ENCODE data around the gene MADCAM1.

MADCAM1 gene

DNA sequence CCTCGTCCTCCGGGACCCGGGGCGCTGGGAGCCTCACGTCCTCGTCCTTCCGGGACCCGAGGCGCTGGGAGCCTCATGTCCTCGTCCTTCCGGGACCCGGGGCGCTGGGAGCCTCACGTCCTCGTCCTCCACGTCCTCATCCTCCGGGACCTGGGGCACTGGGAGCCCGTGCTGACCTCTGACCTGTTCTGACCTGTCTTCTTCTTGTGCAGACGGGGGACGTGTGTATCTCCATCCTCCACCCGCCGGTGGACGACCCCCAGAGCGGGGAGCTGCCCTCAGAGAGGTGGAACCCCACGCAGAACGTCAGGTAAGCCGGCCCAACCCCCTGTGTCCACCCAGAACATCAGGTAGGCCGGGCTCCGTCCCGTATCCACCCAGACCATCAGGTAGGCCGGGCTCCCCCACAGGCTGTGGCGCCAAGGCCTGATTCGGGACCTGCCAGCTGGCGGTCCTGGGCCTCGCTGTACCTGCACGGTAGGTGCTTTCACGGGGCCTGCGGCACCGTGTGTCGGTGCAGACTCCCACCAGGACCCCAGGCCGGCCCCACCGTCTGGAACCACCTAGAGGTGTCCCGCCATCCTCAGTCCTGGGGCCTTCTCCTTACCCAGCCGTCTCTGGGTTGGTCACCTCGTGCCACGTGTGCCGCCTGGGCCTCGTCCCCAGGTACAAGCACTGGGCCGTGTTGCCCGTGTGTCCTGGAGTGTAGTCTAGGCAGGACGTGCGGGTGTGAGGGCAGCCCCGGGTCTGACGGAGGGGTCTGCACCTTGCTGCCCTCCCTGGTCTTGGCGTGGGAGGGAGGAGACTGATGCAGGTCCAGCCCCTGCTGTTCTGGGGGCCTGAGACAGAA is 40.0 kb downstream of the MADCAM1 start:
- no peak for FAIRE-seq
- TF ChIP-seq PAX5 (IDR thresholded peaks at IDR 0.05; ENCODE audit: insufficient read depth, low read length, severe bottlenecking), result no peak

DNA sequence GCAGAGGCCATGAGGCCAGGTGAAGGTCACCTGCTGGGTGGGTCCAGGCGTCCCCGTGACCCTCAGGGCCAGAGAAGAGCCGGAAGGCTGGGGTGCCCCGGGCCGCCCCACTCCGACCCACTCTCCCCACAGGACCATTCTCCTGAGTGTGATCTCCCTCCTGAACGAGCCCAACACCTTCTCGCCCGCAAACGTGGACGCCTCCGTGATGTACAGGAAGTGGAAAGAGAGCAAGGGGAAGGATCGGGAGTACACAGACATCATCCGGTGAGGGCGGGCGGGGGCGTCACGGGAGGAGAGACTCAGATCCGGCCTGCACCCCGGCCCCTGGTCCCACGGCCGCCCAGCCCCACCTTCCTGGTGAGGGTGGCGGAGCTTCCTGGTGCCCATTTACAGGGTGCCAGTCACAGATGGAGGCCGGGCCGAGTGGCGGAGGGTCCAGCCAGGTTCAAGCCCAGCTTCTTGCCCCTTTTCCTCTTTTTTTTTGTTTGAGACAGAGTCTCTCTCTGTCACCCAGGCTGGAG is 40.7 kb downstream of the MADCAM1 start:
- DNase-seq (ENCODE audit: insufficient read length, low spot score), result no peak
- no peak for TF ChIP-seq POLR2AphosphoS5 (IDR thresholded peaks at IDR 0.05; ENCODE audit: low read depth, low read length)
- no peak for TF ChIP-seq TAF1 (IDR thresholded peaks at IDR 0.05; ENCODE audit: low read depth, low read length)
- TF ChIP-seq PAX5 (IDR thresholded peaks at IDR 0.05; ENCODE audit: insufficient read depth, low read length, severe bottlenecking), result no peak
- no peak for TF ChIP-seq SPI1 (IDR thresholded peaks at IDR 0.05; ENCODE audit: low read depth, low read length)
- TF ChIP-seq POLR2A (IDR thresholded peaks at IDR 0.05; ENCODE audit: low read depth, low read length), result no peak
- no peak for TF ChIP-seq POU2F2 (IDR thresholded peaks at IDR 0.05; ENCODE audit: low read depth, low read length)
- FAIRE-seq, result no peak

More for the DNA sequence above, 40.0 kb downstream of the MADCAM1 start:
- no peak for DNase-seq (ENCODE audit: insufficient read length, low spot score)

DNA sequence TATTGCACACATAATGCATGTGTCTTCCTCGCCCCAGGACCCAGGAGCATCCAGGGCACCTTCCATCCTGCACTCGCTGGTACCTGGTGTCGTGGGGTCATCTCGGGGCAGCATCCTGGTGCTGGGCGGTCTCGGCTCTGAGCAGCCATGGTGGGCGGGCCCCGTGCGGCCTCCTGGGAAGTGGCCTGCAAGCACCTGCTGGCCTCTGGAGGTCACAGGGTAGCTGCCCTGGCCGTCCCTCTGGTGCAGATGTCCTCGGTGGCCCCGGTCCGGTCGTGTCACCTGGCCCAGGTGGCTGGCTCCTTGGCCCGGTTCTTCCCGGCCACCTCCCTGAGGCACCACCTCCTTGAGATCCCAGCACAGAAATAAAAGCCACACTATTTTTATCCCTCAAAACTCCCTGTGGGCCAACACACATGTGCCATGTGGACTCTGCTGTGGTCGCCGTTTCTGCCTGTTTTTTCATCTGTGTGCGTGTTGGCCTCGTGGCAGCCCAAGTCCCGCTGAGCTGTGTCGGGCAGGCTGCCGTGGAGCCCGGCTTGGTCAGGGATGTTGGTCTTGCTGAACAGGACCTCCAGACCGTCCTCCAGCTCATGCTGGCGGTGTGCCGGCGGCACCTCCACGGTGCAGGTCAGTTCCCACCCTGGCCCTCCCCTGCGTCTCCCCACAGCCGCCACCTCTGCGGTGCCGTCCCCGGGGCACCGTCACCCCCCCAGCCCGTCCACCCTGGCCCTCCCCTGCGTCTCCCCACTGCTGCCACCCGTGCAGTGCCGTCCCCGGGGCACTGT is 42.5 kb downstream of the MADCAM1 start:
- TF ChIP-seq POLR2A (IDR thresholded peaks at IDR 0.05; ENCODE audit: low read depth, low read length), result no peak
- no peak for TF ChIP-seq SPI1 (IDR thresholded peaks at IDR 0.05; ENCODE audit: low read depth, low read length)
- no peak for TF ChIP-seq POLR2AphosphoS5 (IDR thresholded peaks at IDR 0.05; ENCODE audit: low read depth, low read length)
- FAIRE-seq (no peak), DNase-seq (ENCODE audit: insufficient read length, low spot score) (no peak)

DNA sequence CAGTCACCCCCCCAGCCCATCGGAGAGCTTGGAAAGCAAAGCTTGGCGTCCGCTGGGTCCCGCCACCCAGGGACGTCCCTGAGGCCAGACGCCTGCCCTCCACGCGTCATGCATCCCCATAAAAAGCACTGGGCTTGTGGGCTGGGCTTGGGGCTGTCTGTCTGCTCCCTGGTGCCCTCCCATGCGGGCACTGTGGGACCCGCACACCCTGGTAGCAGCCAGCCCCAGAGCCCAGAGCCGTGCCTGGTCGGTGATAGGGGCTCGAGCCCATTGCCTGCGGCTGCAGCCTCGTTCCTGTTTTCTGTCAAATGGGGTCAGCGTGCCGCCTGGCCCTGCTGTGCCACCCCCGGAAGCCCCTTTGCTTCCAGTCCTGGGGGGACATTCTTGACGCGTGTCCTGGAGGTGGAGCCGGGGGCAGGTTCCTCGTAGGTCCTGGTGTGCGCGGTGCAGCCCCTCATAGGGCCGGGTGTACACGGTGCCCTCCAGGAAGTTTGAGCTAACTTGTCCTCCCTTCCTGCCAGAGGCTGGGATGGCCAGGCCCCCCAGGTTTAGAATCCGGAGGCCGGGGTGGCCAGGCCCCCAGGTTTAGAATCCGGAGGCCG is 43.2 kb downstream of the MADCAM1 start:
- FAIRE-seq, result no peak
- no peak for TF ChIP-seq SPI1 (IDR thresholded peaks at IDR 0.05; ENCODE audit: low read depth, low read length)
- no peak for TF ChIP-seq POLR2A (IDR thresholded peaks at IDR 0.05; ENCODE audit: low read depth, low read length)
- TF ChIP-seq POLR2AphosphoS5 (IDR thresholded peaks at IDR 0.05; ENCODE audit: low read depth, low read length), result no peak
- TF ChIP-seq TAF1 (IDR thresholded peaks at IDR 0.05; ENCODE audit: low read depth, low read length), result no peak
- no peak for TF ChIP-seq PAX5 (IDR thresholded peaks at IDR 0.05; ENCODE audit: insufficient read depth, low read length, severe bottlenecking)
- TF ChIP-seq POU2F2 (IDR thresholded peaks at IDR 0.05; ENCODE audit: low read depth, low read length), result no peak
- no peak for DNase-seq (ENCODE audit: insufficient read length, low spot score)

DNA sequence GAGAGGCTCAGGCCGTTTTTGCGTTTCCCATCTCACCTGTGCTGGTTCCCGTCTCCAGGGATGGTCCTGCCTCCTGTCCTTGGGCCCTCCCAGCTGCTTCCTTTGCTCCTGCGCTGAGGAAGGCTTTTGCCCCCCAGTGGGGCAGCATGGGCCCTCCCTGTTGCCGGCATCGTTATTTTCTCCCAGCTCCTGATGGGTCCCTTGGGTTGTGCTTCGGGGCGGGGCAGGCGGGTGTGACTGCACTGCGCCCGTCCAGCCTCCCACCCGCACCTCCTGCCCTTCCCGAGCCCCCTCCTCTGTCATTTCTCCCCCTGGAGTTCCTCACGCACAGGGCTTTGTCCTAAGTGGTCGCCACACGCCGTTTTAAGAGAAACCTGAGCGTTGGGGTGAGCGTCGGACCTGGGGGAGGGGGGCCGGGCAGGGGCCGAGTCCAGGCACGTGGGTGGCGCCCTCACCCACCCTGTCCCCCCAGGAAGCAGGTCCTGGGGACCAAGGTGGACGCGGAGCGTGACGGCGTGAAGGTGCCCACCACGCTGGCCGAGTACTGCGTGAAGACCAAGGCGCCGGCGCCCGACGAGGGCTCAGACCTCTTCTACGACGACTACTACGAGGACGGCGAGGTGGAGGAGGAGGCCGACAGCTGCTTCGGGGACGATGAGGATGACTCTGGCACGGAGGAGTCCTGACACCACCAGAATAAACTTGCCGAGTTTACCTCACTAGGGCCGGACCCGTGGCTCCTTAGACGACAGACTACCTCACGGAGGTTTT is 44.8 kb downstream of the MADCAM1 start:
- FAIRE-seq (no peak), DNase-seq (ENCODE audit: insufficient read length, low spot score) (no peak)
- TF ChIP-seq SPI1 (IDR thresholded peaks at IDR 0.05; ENCODE audit: low read depth, low read length), result no peak
- no peak for TF ChIP-seq POU2F2 (IDR thresholded peaks at IDR 0.05; ENCODE audit: low read depth, low read length)
- TF ChIP-seq POLR2AphosphoS5 (IDR thresholded peaks at IDR 0.05; ENCODE audit: low read depth, low read length), result no peak
- TF ChIP-seq TAF1 (IDR thresholded peaks at IDR 0.05; ENCODE audit: low read depth, low read length), result no peak
- no peak for TF ChIP-seq PAX5 (IDR thresholded peaks at IDR 0.05; ENCODE audit: insufficient read depth, low read length, severe bottlenecking)
- TF ChIP-seq POLR2A (IDR thresholded peaks at IDR 0.05; ENCODE audit: low read depth, low read length), result no peak

- DNase-seq (ENCODE audit: insufficient read length, low spot score), result no peak
- no peak for FAIRE-seq
These were observed 45.4 kb downstream of the MADCAM1 start for GRCh38 chr19:541699-542098.

DNA sequence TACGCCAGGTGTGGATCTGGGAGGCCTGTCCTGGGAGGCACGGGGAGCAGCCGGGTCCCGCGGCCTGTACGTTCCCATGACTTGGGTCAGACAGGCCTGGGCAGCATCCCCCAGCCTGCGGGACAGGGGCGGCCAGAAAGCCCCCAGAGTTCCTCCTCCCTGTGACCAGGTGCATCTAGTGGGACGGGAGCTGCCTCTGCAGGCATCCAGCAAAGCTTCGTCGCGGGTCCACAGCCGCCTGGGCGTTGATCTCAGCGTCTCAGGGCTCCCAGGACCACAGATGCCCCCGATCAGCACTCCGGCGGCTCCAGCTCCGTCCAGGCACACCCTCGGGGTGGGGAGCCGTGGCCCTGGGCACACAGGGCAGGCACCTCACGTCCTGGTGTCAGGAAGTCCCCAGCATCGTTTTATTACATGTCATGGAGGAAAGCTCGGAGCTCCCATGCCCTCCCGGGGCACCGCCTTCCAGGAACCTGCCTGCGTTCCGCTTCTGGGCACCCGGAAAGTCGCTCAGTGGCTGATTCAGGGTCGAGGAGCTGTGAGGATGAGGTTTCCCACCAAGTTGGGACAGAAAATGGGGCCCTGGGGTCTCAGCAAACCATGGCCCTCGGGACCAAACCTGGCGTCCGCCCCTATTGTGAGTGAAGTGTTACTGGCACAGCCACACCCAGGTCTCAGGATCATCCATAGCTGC is 46.0 kb downstream of the MADCAM1 start:
- TF ChIP-seq SPI1 (IDR thresholded peaks at IDR 0.05; ENCODE audit: low read depth, low read length) (no peak), POLR2A (IDR thresholded peaks at IDR 0.05; ENCODE audit: low read depth, low read length) (no peak), PAX5 (IDR thresholded peaks at IDR 0.05; ENCODE audit: insufficient read depth, low read length, severe bottlenecking) (no peak), POU2F2 (IDR thresholded peaks at IDR 0.05; ENCODE audit: low read depth, low read length) (no peak), POLR2AphosphoS5 (IDR thresholded peaks at IDR 0.05; ENCODE audit: low read depth, low read length) (no peak), TAF1 (IDR thresholded peaks at IDR 0.05; ENCODE audit: low read depth, low read length) (no peak)
- DNase-seq (ENCODE audit: insufficient read length, low spot score) (no peak), FAIRE-seq (no peak)

More at GRCh38 chr19:541699-542098, 45.4 kb downstream of the MADCAM1 start:
- no peak for TF ChIP-seq PAX5 (IDR thresholded peaks at IDR 0.05; ENCODE audit: insufficient read depth, low read length, severe bottlenecking)
- TF ChIP-seq POU2F2 (IDR thresholded peaks at IDR 0.05; ENCODE audit: low read depth, low read length), result no peak
- no peak for TF ChIP-seq POLR2A (IDR thresholded peaks at IDR 0.05; ENCODE audit: low read depth, low read length)
- no peak for TF ChIP-seq SPI1 (IDR thresholded peaks at IDR 0.05; ENCODE audit: low read depth, low read length)
- TF ChIP-seq TAF1 (IDR thresholded peaks at IDR 0.05; ENCODE audit: low read depth, low read length), result no peak
- no peak for TF ChIP-seq POLR2AphosphoS5 (IDR thresholded peaks at IDR 0.05; ENCODE audit: low read depth, low read length)

DNA sequence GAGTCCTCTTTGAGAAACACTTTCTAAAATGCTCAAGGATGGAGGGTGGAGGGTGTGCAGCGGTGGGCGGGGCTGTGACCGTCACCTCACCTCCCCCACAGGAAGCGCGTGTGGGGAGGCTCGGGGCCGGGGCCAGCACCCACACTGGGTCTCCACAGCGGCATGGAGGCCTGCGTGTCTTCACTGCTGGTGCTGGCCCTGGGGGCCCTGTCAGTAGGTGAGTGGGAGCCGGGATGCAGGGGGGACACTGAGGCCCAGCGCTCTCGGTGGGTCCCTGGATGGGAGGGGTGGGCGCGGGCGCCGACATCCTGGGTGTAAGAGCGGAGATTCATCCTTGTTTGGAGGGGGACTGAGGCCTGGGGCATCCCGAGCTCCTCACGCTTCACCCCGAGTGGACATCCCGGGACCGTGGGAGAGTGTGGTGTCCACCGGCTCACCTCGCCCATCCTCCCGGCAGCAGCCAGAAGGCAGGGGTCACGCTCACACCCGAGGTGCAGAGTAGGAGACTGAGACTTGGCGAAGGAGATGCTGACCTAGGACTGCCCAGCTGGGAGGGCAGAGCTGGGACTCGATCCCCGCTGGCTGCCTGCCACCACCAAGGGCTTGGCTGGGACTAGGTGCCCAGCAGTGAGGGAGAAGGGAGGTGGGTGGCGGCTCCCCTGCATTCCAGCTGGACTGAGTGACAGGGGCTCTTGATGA is 47.8 kb downstream of the MADCAM1 start, which contains the start of gene GZMM:
Gene GZMM (plus strand): TSS at position 144 of the 699 bp plus-strand sequence. CDS start 19 bp downstream, at position 163.
- TF ChIP-seq POLR2A (IDR thresholded peaks at IDR 0.05; ENCODE audit: low read depth, low read length) (no peak), POLR2AphosphoS5 (IDR thresholded peaks at IDR 0.05; ENCODE audit: low read depth, low read length) (no peak), SPI1 (IDR thresholded peaks at IDR 0.05; ENCODE audit: low read depth, low read length) (no peak), TAF1 (IDR thresholded peaks at IDR 0.05; ENCODE audit: low read depth, low read length) (no peak), PAX5 (IDR thresholded peaks at IDR 0.05; ENCODE audit: insufficient read depth, low read length, severe bottlenecking) (no peak), POU2F2 (IDR thresholded peaks at IDR 0.05; ENCODE audit: low read depth, low read length) (no peak)
- FAIRE-seq, result no peak
- DNase-seq (ENCODE audit: insufficient read length, low spot score), result no peak
